VCaP (cell line): Measurements from ENCODE around the gene KNSTRN.

Experiments used
- H3K27ac ChIP-seq: fragments of 450-650 bp; 2 replicates; pipeline ENCODE4 v1.5.1; 2017
- CTCF ChIP-seq: fragments of 450-650 bp; conservative IDR thresholded peaks from 2 replicates; pipeline ENCODE4 v1.5.1; 2017; ENCODE audit warnings: mild to moderate bottlenecking, moderate library complexity

KNSTRN gene

GRCh38 chr15:40342416-40343320 is 39.9 kb upstream of the KNSTRN start:
- H3K27ac ChIP-seq: peak overlapping the region; percentile 97; the same call in 1 of the 2 replicates
- no peak for TF ChIP-seq CTCF

- peak overlapping the region; percentile 97; the same call in 1 of the 2 replicates for H3K27ac ChIP-seq
Observed at GRCh38 chr15:40343512-40343911, 39.0 kb upstream of the KNSTRN start.

DNA sequence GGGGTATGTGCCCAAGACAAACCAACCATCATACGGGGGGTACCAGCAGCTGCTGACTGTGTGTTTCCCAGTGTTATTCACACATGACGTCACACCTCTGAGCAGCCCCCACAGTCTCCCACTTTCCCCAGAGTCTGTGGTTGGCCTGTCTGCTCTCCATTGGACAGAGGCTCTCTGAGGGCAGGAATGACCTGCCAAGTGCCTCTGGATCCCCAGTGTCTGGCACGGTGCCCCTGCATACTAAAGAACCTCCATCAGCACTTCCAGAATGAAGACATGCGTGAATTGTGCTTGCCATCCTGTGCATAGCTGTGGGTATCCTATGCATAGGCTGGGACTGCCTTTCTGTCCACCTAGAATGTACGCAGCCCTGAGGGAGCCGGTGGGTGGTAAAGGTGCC is 38.3 kb upstream of the KNSTRN start:
- H3K27ac ChIP-seq: no peak overlapping the region; the same call in 1 of the 2 replicates
- no peak for TF ChIP-seq CTCF

More at GRCh38 chr15:40343512-40343911, 39.0 kb upstream of the KNSTRN start:
- TF ChIP-seq CTCF: no peak

DNA sequence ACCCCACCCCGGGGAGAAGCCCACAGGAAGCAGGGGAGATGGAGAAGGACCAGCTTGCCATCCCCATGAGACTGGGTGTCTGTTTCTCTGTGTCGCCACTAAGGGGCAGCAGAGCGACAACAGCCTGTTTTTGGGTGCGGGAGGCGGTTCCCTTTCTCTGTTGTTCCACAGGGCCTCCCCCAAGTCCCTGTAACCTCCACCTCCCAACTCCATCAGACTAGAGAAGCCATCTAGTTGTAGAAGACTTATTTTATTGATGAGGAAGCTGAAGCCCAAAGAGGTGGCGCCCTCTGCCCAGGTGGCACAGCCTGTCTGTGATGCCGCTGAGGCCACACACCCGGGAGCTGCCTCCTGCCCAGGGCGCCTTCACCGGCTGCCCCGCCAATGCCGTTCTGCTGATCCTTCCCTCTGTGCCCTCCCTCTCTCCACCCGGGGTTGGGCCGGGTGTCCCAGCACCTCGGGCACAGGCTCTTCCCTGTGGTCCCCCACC is 37.8 kb upstream of the KNSTRN start:
- peak; percentile 82 for TF ChIP-seq CTCF

GRCh38 chr15:40345225-40345866 is 37.2 kb upstream of the KNSTRN start:
- peak overlapping the region; percentile 11; the same call in 1 of the 2 replicates for H3K27ac ChIP-seq
- no peak for TF ChIP-seq CTCF

More for the DNA sequence above, 37.8 kb upstream of the KNSTRN start:
- peak overlapping the region; percentile 11; the same call in 1 of the 2 replicates for H3K27ac ChIP-seq

- no peak for TF ChIP-seq CTCF
- H3K27ac ChIP-seq: no peak overlapping the region; the same call in 1 of the 2 replicates
Observed at GRCh38 chr15:40345867-40346578, 36.5 kb upstream of the KNSTRN start.
